ENCODE results near the gene SLC12A8.

DNA sequence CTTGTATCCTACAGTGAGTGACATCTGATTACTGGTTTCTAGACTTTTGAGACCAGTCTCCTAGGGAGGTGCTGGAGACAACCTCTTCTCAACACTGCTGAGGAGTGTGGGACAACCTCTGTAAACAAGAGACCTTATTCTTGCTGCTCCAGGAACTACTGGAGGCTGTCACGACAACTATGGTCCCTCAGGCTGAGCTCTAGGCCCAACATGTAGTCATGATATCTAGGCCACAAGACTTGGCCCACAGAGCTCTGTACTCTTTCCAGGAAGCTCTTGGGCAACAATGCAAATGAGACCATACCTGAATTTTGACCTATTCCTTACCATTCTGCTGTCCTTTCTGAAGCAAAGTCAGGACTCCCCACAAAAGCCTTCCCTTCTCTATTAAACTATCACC is 132.5 kb downstream of the SLC12A8 start:
- TF ChIP-seq POLR2A (IDR thresholded peaks at IDR 0.05) (no peak), POLR2AphosphoS5 (IDR thresholded peaks at IDR 0.05) (no peak)
- TF ChIP-seq, protein P1, sequence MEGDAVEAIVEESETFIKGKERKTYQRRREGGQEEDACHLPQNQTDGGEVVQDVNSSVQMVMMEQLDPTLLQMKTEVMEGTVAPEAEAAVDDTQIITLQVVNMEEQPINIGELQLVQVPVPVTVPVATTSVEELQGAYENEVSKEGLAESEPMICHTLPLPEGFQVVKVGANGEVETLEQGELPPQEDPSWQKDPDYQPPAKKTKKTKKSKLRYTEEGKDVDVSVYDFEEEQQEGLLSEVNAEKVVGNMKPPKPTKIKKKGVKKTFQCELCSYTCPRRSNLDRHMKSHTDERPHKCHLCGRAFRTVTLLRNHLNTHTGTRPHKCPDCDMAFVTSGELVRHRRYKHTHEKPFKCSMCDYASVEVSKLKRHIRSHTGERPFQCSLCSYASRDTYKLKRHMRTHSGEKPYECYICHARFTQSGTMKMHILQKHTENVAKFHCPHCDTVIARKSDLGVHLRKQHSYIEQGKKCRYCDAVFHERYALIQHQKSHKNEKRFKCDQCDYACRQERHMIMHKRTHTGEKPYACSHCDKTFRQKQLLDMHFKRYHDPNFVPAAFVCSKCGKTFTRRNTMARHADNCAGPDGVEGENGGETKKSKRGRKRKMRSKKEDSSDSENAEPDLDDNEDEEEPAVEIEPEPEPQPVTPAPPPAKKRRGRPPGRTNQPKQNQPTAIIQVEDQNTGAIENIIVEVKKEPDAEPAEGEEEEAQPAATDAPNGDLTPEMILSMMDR (IDR thresholded peaks at IDR 0.05 in 8 of 11, conservative IDR thresholded peaks at IDR 0.05 in 3 of 11) = no peak
